A673 (cell line): ENCODE results near the gene OR4F6. TPM values are rescaled to one million over a fixed set of nuclear protein-coding genes. Genes with fewer than 3 reads are reported as not detected.

Experiments used
- BruUV-seq: library from RNA; stranded (reverse); fragments of 400-500 nt; replicated peaks from 2 replicates; lab custom pipeline; 2021; lab: Mats Ljungman, UMichigan
- CTCF ChIA-PET: fragments of 300-600 bp; sonication (Branson Sonifier 250); formaldehyde crosslinking; loops from one replicate; lab custom pipeline; 2022; ENCODE audit warnings: antibody characterized with exemption; lab: Charles Lee
- POLR2A ChIA-PET: fragments of 300-600 bp; sonication (Branson Sonifier 250); formaldehyde crosslinking; loops from one replicate; lab custom pipeline; 2022; ENCODE audit warnings: antibody characterized with exemption; ENCODE audit not compliant: low non-redundant PET; lab: Charles Lee
- DNase-seq: peaks from one replicate; pipeline ENCODE4 v3.0.0-alpha.2; 2015; ENCODE audit warnings: low spot score
- H3K27ac ChIP-seq: fragments of 200-600 bp; sonication (generic); 2 replicates; pipeline ENCODE4 v1.5.1; 2016; ENCODE audit warnings: mixed run types, low read depth, mild to moderate bottlenecking, mixed read lengths, antibody characterized with exemption, low read length; ENCODE audit not compliant: poor library complexity, severe bottlenecking
- H3K27me3 ChIP-seq: fragments of 200-600 bp; sonication (generic); replicated peaks from 2 replicates; pipeline ENCODE4 v1.6.1; 2017; ENCODE audit warnings: mixed run types, low read depth, mild to moderate bottlenecking, mixed read lengths, antibody characterized with exemption, low read length; ENCODE audit not compliant: insufficient read depth, poor library complexity
- H3K36me3 ChIP-seq: fragments of 200-600 bp; sonication (generic); 2 replicates; pipeline ENCODE4 v1.6.1; 2016; ENCODE audit warnings: mixed run types, mild to moderate bottlenecking, mixed read lengths, antibody characterized with exemption, low read length; ENCODE audit not compliant: insufficient read depth, poor library complexity, severe bottlenecking
- H3K4me1 ChIP-seq: fragments of 200-600 bp; sonication (generic); 2 replicates; pipeline ENCODE4 v1.6.1; 2017; ENCODE audit warnings: mixed run types, mild to moderate bottlenecking, mixed read lengths, antibody characterized with exemption, low read length; ENCODE audit not compliant: insufficient read depth, poor library complexity, severe bottlenecking
- H3K4me3 ChIP-seq: fragments of 200-600 bp; sonication (generic); 2 replicates; pipeline ENCODE4 v1.5.1; 2016; ENCODE audit warnings: low read depth, mixed run types, mild to moderate bottlenecking, mixed read lengths, low read length; ENCODE audit not compliant: poor library complexity, severe bottlenecking
- H3K9me3 ChIP-seq: fragments of 200-600 bp; sonication (generic); 2 replicates; pipeline ENCODE4 v1.6.1; 2016; ENCODE audit warnings: mixed run types, low read depth, mild to moderate bottlenecking, mixed read lengths, antibody characterized with exemption, low read length; ENCODE audit not compliant: poor library complexity, severe bottlenecking
- CTCF ChIP-seq: fragments of 300-800, 200-600 bp; sonication (generic); conservative IDR thresholded peaks from 2 replicates; pipeline ENCODE4 v1.5.1; 2017; ENCODE audit warnings: low read depth, mild to moderate bottlenecking, antibody characterized with exemption, low read length, moderate library complexity, mixed read lengths
- EZH2 ChIP-seq: fragments of 200-600 bp; sonication (generic); IDR thresholded peaks from 2 replicates; pipeline ENCODE4 v1.6.1; 2017; ENCODE audit warnings: borderline replicate concordance, low read depth, mild to moderate bottlenecking, mixed read lengths, antibody characterized with exemption, low read length; ENCODE audit not compliant: poor library complexity, severe bottlenecking
- intact Hi-C: fragments of 100-400 bp; cut with micrococcal nuclease; formaldehyde crosslinking; loops from one replicate; pipeline ENCODE4 v1.10.0; 2022; ENCODE audit not compliant: unreplicated experiment
- total RNA-seq: library from RNA; stranded (reverse); gene quantifications from 2 replicates; pipeline ENCODE4 v1.2.3, GENCODE V29; 2021

Gene OR4F6
- total RNA-seq, 1 experiment from 2014 or later: not detected

- TF ChIP-seq EZH2: no peak
- TF ChIP-seq CTCF: no peak
- ChIA-PET CTCF (no interaction called here), POLR2A (no interaction called here)
- Histone ChIP-seq H3K27ac (no peak overlapping the region), H3K36me3 (no peaks in the 10 kb centered on the region), H3K9me3 (no peaks in the 10 kb centered on the region), H3K4me1 (no peaks in the 10 kb centered on the region), H3K4me3 (no peak overlapping the region), H3K27me3 (peaks cover 25% of the 10 kb centered on the region)
- no TSS peak for BruUV-seq
- intact Hi-C loops: no loop called here
- no peak for DNase-seq
Measured at GRCh38 chr15:101852356-101852755, 49.0 kb downstream of the OR4F6 start.

Other genes with a start within 250 kb of the OR4F6 start
- gene TM2D3, start 151.1 kb upstream of the OR4F6 start, total RNA-seq: 49.4 and 50.7 TPM in 2 replicates
- 8.9 and 9.1 TPM in 2 replicates for gene TARS3, start 79.0 kb upstream of the OR4F6 start, total RNA-seq
- gene OR4F15, start 8.7 kb downstream of the OR4F6 start, total RNA-seq: not detected in 2 replicates